ENCODE data around the gene FRMD3.

The FRMD3 gene

DNA sequence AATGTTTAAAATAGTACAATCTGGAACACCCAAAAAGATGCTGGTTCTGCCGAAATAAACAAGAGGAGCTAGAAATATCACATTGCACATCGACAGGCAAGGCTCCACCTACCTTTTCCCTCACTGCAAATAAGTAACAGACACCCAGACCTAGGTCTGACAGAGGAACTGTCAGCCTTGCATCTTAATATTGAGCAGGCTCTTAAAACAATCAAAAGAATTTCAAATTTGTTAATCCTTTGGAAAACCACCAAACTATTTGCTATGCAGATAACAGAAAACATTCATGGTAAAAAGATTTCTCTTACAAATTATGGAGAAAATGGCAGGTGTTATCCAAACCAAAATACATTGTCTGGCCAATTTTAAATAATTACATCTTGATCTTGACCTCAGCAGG lies 71.3 kb downstream of the FRMD3 start:
- TF ChIP-seq, protein P1, sequence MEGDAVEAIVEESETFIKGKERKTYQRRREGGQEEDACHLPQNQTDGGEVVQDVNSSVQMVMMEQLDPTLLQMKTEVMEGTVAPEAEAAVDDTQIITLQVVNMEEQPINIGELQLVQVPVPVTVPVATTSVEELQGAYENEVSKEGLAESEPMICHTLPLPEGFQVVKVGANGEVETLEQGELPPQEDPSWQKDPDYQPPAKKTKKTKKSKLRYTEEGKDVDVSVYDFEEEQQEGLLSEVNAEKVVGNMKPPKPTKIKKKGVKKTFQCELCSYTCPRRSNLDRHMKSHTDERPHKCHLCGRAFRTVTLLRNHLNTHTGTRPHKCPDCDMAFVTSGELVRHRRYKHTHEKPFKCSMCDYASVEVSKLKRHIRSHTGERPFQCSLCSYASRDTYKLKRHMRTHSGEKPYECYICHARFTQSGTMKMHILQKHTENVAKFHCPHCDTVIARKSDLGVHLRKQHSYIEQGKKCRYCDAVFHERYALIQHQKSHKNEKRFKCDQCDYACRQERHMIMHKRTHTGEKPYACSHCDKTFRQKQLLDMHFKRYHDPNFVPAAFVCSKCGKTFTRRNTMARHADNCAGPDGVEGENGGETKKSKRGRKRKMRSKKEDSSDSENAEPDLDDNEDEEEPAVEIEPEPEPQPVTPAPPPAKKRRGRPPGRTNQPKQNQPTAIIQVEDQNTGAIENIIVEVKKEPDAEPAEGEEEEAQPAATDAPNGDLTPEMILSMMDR (conservative IDR thresholded peaks at IDR 0.05) = no peak
- H3K27ac ChIP-seq = no peak overlapping the region

DNA sequence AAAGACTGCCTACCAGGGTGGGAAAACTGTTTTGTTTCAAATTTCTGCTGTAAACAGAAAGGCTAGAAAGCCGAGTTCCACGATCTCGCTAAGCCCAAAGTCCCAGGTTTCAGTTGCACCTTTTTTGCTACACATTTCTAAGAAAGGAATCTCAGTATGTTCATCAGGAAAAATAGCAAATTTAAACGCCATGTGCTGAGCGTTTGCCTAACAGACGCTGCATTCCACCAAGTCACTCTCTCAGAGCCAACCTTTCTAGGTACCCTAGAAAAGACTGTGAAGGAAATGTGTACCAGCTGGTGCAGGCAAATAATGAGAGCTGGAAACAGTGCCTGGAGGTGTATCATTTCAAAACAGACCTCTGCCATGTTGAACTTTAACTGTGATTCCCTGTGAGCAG lies 71.8 kb downstream of the FRMD3 start:
- TF ChIP-seq, protein P1 (conservative IDR thresholded peaks at IDR 0.05) = no peak

DNA sequence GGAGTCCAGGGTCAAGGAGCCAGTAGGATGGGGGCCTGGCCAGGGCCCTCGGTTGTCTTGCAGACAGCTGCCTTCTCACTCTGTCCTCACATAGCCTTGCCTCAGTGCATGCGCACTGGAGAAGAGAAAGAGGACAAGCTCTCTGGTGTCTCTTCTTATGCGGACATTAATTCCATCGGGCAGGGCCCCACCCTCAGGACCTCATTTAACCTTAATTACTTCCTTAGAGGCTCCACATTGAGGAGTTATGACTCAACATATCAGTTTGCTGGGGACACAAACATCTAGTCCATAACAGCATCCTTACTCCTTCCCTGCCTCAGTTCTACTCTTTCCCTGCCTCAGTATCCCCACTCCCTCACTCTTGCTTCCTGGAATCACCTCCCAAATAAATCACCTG lies 78.4 kb downstream of the FRMD3 start:
- H3K27ac ChIP-seq = no peak overlapping the region
- TF ChIP-seq, protein P1 (conservative IDR thresholded peaks at IDR 0.05) = no peak

More for the DNA sequence above, 71.8 kb downstream of the FRMD3 start:
- H3K27ac ChIP-seq = no peak overlapping the region

DNA sequence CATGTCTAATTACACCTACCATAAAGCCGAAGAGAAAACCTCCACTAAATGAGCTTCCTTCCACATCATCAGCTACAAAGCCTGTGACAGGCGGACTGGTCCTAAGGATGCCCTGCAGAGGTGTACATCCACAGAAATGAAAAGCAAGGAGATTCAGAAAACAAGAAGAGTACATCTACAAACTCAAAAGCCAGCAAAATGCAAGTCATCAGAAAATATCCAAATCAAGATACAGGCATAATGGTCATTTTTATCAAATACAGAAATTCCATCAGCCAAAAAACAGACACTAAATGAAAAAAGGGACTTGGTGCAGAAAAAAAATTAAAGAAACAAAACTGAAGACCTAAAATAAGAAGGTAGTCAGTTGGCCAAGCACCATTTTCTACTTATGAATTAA lies 79.7 kb downstream of the FRMD3 start:
- TF ChIP-seq, protein P1 (conservative IDR thresholded peaks at IDR 0.05) = no peak
- H3K27ac ChIP-seq = no peak overlapping the region

DNA sequence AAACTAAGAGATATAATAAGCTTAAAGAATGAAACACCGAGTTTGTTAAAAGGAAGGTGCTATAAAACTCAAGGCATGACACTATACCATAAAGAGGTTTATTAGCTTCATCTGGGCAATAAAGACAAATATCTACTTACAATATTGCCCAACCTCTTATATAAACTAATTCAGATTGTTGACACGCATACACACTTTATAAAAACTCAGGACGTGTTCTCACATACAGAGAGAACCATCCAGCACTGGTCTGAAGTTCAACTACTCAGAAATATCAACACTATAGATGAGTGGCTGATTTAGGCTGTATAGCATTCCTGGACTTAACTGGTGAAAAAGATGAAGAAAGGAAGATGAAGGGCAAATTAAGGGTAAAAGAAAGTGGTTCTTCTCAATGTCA lies 81.2 kb downstream of the FRMD3 start:
- TF ChIP-seq, protein P1 (conservative IDR thresholded peaks at IDR 0.05) = no peak
- no peak overlapping the region for H3K27ac ChIP-seq

DNA sequence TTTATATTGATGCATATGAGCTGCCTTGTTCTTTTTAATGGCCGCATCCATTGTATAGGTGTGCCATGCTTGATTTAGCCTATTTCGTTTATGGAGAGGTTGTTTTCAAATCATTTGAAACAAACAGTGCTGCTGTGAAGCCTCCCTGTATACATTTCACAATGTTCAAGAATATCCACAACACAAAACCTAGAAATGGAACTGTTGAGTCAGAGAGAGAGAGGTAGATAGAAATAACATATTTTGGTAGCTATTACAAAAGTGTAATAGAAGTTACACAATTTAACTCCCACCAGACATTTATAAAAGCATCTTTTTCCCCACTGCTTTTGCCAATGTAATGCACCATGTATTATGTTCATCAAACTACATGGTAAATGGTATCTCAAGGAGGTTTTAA lies 82.0 kb downstream of the FRMD3 start:
- no peak overlapping the region for H3K27ac ChIP-seq
- TF ChIP-seq, protein P1 (conservative IDR thresholded peaks at IDR 0.05) = no peak

DNA sequence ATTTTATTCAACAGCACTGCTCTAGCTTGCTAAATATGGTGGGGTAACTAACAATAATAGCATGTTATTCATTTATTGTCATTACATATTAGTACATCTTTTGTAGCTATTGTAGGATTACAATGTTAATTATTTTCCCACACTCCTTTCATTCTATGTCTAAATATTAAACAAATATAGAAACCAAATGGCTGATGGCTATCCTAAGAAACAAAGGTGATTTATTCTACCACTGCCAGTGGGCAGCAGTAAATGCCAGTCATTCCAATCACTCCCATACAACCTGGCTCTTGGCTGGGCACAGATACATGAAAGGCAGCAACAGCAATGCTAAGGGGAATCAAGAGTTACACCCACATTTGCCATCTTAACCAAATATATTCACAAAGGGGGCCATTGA lies 84.1 kb downstream of the FRMD3 start:
- TF ChIP-seq, protein P1 (conservative IDR thresholded peaks at IDR 0.05) = no peak
- H3K27ac ChIP-seq = no peak overlapping the region

DNA sequence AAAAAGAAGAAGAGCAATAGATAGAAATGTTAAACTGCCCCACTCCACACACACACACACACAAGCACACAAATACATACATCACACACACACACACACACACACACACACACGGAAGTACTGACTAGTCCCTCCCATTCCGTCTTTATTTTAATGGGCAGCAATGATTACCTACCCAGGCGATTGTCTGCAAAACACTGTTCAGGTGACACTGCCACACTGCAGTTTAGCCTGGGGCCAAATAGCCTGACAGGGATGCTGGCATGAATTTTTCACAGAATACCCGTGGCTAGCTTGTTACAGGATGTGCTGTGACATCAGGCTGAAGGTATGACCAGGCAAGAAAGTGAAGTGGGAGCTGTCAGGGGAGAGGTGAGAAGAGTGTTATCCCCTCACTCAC lies 86.9 kb downstream of the FRMD3 start:
- TF ChIP-seq, protein P1 (conservative IDR thresholded peaks at IDR 0.05) = no peak
- peak overlapping the region; percentile 55 for H3K27ac ChIP-seq

Data from VCaP (cell line).